Fibroblast of lung (primary cell): ENCODE measurements around the gene FAM50B.

Source experiments
- CTCF ChIP-seq, 2 donors: IDR thresholded peaks in 1 of 2; conservative IDR thresholded peaks in 1 of 2; 1 replicate in 1 of 2; 2 replicates in 1 of 2; pipeline ENCODE4 v1.5.1; 2011 to 2012; ENCODE audit warnings: low read length in 2 of 2, control low read depth in 1 of 2, inconsistent platforms in 1 of 2, low read depth in 1 of 2, mild to moderate bottlenecking in 1 of 2
- EZH2 ChIP-seq: IDR thresholded peaks from 2 replicates; pipeline ENCODE4 v1.5.1; 2012; ENCODE audit warnings: low read length, control low read depth, mild to moderate bottlenecking; ENCODE audit errors: missing control alignments

GRCh38 chr6:3801960-3802359, 47.2 kb upstream of the FAM50B start:
- TF ChIP-seq CTCF (conservative IDR thresholded peaks at IDR 0.05 in 1 of 2, IDR thresholded peaks at IDR 0.05 in 1 of 2; ENCODE audit: low read depth in 1 of 2, low read length in 2 of 2) (no peak), EZH2 (no peak)
